ENCODE results near the gene ZNF335.

GRCh38 chr20:46011631-46012482, 39.9 kb upstream of the ZNF335 start:
- TF ChIP-seq OSR1 (CRISPR knock-in tag; IDR thresholded peaks at IDR 0.05) (no peak), GLIS3 (CRISPR knock-in tag; IDR thresholded peaks at IDR 0.05) (no peak), SNAI2 (CRISPR knock-in tag; IDR thresholded peaks at IDR 0.05) (no peak), CREB5 (CRISPR knock-in tag; IDR thresholded peaks at IDR 0.05; ENCODE audit: low read depth) (no peak), CSRNP3 (CRISPR knock-in tag; IDR thresholded peaks at IDR 0.05) (no peak), ZNF565 (CRISPR knock-in tag; conservative IDR thresholded peaks at IDR 0.05; ENCODE audit: low read depth) (no peak), ZFP30 (CRISPR knock-in tag; IDR thresholded peaks at IDR 0.05) (no peak)
- TF ChIP-seq, protein P1, sequence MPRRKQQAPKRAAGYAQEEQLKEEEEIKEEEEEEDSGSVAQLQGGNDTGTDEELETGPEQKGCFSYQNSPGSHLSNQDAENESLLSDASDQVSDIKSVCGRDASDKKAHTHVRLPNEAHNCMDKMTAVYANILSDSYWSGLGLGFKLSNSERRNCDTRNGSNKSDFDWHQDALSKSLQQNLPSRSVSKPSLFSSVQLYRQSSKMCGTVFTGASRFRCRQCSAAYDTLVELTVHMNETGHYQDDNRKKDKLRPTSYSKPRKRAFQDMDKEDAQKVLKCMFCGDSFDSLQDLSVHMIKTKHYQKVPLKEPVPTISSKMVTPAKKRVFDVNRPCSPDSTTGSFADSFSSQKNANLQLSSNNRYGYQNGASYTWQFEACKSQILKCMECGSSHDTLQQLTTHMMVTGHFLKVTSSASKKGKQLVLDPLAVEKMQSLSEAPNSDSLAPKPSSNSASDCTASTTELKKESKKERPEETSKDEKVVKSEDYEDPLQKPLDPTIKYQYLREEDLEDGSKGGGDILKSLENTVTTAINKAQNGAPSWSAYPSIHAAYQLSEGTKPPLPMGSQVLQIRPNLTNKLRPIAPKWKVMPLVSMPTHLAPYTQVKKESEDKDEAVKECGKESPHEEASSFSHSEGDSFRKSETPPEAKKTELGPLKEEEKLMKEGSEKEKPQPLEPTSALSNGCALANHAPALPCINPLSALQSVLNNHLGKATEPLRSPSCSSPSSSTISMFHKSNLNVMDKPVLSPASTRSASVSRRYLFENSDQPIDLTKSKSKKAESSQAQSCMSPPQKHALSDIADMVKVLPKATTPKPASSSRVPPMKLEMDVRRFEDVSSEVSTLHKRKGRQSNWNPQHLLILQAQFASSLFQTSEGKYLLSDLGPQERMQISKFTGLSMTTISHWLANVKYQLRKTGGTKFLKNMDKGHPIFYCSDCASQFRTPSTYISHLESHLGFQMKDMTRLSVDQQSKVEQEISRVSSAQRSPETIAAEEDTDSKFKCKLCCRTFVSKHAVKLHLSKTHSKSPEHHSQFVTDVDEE (CRISPR knock-in tag; IDR thresholded peaks at IDR 0.05), result no peak
- TF ChIP-seq, protein P2, sequence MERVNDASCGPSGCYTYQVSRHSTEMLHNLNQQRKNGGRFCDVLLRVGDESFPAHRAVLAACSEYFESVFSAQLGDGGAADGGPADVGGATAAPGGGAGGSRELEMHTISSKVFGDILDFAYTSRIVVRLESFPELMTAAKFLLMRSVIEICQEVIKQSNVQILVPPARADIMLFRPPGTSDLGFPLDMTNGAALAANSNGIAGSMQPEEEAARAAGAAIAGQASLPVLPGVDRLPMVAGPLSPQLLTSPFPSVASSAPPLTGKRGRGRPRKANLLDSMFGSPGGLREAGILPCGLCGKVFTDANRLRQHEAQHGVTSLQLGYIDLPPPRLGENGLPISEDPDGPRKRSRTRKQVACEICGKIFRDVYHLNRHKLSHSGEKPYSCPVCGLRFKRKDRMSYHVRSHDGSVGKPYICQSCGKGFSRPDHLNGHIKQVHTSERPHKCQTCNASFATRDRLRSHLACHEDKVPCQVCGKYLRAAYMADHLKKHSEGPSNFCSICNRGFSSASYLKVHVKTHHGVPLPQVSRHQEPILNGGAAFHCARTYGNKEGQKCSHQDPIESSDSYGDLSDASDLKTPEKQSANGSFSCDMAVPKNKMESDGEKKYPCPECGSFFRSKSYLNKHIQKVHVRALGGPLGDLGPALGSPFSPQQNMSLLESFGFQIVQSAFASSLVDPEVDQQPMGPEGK (CRISPR knock-in tag; IDR thresholded peaks at IDR 0.05; ENCODE audit: borderline replicate concordance), result no peak
